SU-DHL-6 (cell line): ENCODE measurements around the gene EPHB1.

Experiments
- H2AFZ ChIP-seq: fragments of 200-600 bp; sonication (generic); 2 replicates; pipeline ENCODE4 v1.6.1; 2014; ENCODE audit warnings: low read depth, mild to moderate bottlenecking, moderate library complexity, mixed read lengths, antibody characterized with exemption, low read length; ENCODE audit not compliant: severe bottlenecking
- H3F3A ChIP-seq: fragments of 200-600 bp; shearing (Covaris generic); 2 replicates; pipeline ENCODE4 v1.6.0; 2016; ENCODE audit warnings: antibody characterized with exemption, mild to moderate bottlenecking; ENCODE audit not compliant: insufficient read depth
- H3K27ac ChIP-seq: fragments of 200-600 bp; sonication (generic); 2 replicates; pipeline ENCODE4 v1.5.1; 2016; ENCODE audit warnings: low read depth, mild to moderate bottlenecking, low read length, moderate library complexity, mixed read lengths
- H3K27me3 ChIP-seq: fragments of 200-600 bp; sonication (generic), shearing (Covaris generic); 2 replicates; pipeline ENCODE4 v1.6.0; 2014; ENCODE audit warnings: mild to moderate bottlenecking, low read length
- H3K36me3 ChIP-seq: fragments of 200-600 bp; sonication (generic); 2 replicates; pipeline ENCODE4 v1.6.1; 2014; ENCODE audit warnings: mild to moderate bottlenecking, low read length, mixed read lengths
- H3K4me2 ChIP-seq: fragments of 300-600, 200-600 bp; shearing (Covaris generic), sonication (generic); 2 replicates; pipeline ENCODE4 v1.6.0; 2014; ENCODE audit warnings: low read length, low read depth, mild to moderate bottlenecking; ENCODE audit not compliant: poor library complexity, severe bottlenecking
- H3K4me3 ChIP-seq: fragments of 200-600 bp; sonication (generic); 2 replicates; pipeline ENCODE4 v1.5.1; 2014; ENCODE audit warnings: antibody characterized with exemption, low read length, mild to moderate bottlenecking, mixed read lengths; ENCODE audit not compliant: insufficient read depth, poor library complexity, severe bottlenecking
- H3K79me2 ChIP-seq: fragments of 200-600 bp; sonication (generic); 2 replicates; pipeline ENCODE4 v1.6.1; 2014; ENCODE audit warnings: mild to moderate bottlenecking, low read length, moderate library complexity; ENCODE audit not compliant: insufficient read depth
- H3K9ac ChIP-seq: fragments of 200-600 bp; sonication (generic); 2 replicates; pipeline ENCODE4 v1.7.0; 2014; ENCODE audit warnings: mild to moderate bottlenecking, low read length
- H3K9me2 ChIP-seq: fragments of 200-600 bp; sonication (generic); replicated peaks from 2 replicates; pipeline ENCODE4 v1.6.1; 2014; ENCODE audit warnings: low read length; ENCODE audit not compliant: insufficient read depth
- H3K9me3 ChIP-seq: fragments of 200-600 bp; sonication (generic); 2 replicates; pipeline ENCODE4 v1.6.1; 2014; ENCODE audit warnings: low read length, mixed read lengths; ENCODE audit not compliant: insufficient read depth
- H4K20me1 ChIP-seq: fragments of 200-600 bp; sonication (generic); 2 replicates; pipeline ENCODE4 v1.6.1; 2014; ENCODE audit warnings: low read depth, mild to moderate bottlenecking, antibody characterized with exemption, low read length, moderate library complexity, mixed read lengths
- CTCF ChIP-seq: fragments of 200-600 bp; sonication (generic); IDR thresholded peaks from one replicate; pipeline ENCODE4 v1.5.1; 2017; ENCODE audit warnings: antibody characterized with exemption, mild to moderate bottlenecking, low read length, moderate library complexity; ENCODE audit not compliant: insufficient read depth, poor library complexity, severe bottlenecking
- EZH2phosphoT487 ChIP-seq: fragments of 200-600 bp; sonication (generic), shearing (Covaris generic); conservative IDR thresholded peaks from 2 replicates; pipeline ENCODE4 v1.6.1; 2018; ENCODE audit warnings: mild to moderate bottlenecking, antibody characterized with exemption, low read length, moderate library complexity, mixed read lengths

EPHB1 gene

GRCh38 chr3:134838599-134838998 is 43.5 kb downstream of the EPHB1 start:
- Histone ChIP-seq H3K4me2 (no peak overlapping the region), H3K4me3 (no peak overlapping the region), H3K27me3 (no peaks in the 10 kb centered on the region), H3K9ac (no peak overlapping the region), H3K36me3 (no peaks in the 10 kb centered on the region), H4K20me1 (no peaks in the 10 kb centered on the region), H3K9me3 (no peaks in the 10 kb centered on the region), H2AFZ (no peak overlapping the region), H3F3A (no peaks in the 10 kb centered on the region), H3K79me2 (no peaks in the 10 kb centered on the region), H3K27ac (no peak overlapping the region), H3K9me2 (no peaks in the 10 kb centered on the region)
- TF ChIP-seq CTCF (peak; percentile 46), EZH2phosphoT487 (no peak)

DNA sequence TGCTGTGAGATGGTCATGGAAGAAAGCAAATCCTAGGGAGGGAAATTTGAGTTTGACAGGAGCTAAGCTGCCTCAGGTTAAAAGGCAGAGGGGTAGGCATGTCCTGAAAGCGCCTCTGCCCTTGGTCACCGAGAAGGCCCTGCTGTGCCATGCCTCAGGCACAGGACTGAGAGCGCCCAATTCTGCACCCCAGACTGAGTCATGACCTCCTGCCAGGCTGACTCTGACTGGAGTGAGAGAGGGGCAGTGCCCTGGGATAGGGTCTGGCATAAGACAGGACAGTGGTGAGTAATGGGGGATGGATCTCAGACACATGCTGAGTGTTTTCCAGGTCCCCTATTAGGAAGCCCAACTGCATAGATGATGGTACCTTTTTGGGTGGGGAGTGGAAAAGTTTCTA is 44.4 kb downstream of the EPHB1 start:
- Histone ChIP-seq H3K27me3 (no peaks in the 10 kb centered on the region), H3F3A (no peaks in the 10 kb centered on the region), H3K36me3 (no peaks in the 10 kb centered on the region), H3K27ac (no peak overlapping the region), H2AFZ (no peak overlapping the region), H3K4me3 (no peak overlapping the region), H3K9me3 (no peaks in the 10 kb centered on the region), H3K9me2 (no peaks in the 10 kb centered on the region), H3K9ac (no peak overlapping the region), H4K20me1 (no peaks in the 10 kb centered on the region), H3K79me2 (no peaks in the 10 kb centered on the region), H3K4me2 (no peak overlapping the region)
- TF ChIP-seq CTCF = no peak
- no peak for TF ChIP-seq EZH2phosphoT487

GRCh38 chr3:134839990-134840389 is 44.9 kb downstream of the EPHB1 start:
- no peak overlapping the region for H2AFZ ChIP-seq
- no peak overlapping the region for H3K4me2 ChIP-seq
- no peaks in the 10 kb centered on the region for H4K20me1 ChIP-seq

More at GRCh38 chr3:134839990-134840389, 44.9 kb downstream of the EPHB1 start:
- Histone ChIP-seq H3K79me2 (no peaks in the 10 kb centered on the region), H3K9ac (no peak overlapping the region), H3K27me3 (no peaks in the 10 kb centered on the region), H3K27ac (no peak overlapping the region), H3K9me3 (no peaks in the 10 kb centered on the region), H3K4me3 (no peak overlapping the region), H3K9me2 (no peaks in the 10 kb centered on the region), H3F3A (no peaks in the 10 kb centered on the region), H3K36me3 (no peaks in the 10 kb centered on the region)
- TF ChIP-seq EZH2phosphoT487 (no peak), CTCF (no peak)
